C1 segment of cervical spinal cord (tissue), 14 donors: ENCODE results near the gene SMAD7.

Experiments used
- DNase-seq, 14 donors: peaks; one replicate each; lab custom pipeline; 2025; lab: John Stamatoyannopoulos, UW

SMAD7 gene, protein sequence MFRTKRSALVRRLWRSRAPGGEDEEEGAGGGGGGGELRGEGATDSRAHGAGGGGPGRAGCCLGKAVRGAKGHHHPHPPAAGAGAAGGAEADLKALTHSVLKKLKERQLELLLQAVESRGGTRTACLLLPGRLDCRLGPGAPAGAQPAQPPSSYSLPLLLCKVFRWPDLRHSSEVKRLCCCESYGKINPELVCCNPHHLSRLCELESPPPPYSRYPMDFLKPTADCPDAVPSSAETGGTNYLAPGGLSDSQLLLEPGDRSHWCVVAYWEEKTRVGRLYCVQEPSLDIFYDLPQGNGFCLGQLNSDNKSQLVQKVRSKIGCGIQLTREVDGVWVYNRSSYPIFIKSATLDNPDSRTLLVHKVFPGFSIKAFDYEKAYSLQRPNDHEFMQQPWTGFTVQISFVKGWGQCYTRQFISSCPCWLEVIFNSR

DNA sequence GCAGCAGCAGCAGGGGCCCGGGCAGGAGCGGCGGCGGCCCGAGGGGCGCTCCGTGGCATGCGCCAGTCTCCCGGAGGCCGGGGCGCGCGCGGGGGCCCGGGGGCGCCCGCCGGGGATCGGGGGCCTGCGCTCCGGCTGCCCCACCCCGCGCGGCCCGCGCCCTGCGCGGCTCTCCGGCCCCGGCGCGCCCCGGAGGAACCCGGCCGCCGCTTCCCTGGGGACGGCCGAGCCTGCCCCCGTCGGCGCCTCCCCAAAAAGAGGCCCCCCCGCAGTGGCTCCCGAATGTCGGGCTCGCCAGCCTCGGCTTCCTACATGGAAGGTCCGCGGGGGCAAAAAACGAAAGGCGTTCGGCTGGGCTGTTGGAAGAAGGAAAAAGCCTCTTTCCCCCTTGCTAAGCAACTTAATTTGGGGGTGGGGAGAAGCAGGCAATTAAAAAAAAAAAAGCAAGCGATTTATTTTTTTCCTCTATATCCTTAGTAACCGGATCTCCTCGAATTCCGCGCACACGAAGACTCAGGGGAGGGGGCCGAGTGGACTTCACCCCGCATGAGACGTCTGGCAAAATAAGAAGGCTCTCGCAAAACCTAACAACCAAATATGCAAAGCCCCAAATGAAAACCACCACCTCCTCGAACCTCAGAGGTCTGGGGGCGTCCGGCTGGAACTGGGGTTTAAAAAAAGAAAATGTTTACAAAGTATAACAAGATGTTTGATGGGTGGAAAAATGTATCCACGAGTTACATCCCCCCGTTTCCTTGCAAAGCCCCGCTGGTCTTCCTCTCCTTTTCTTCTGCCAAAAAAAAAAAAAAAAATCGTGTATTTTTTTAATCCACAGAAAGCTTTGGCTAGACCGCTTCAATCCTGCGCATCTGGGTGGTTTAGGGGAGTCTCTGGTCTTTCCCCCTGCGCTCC lies at the start of gene SMAD7:
Gene SMAD7 (minus strand): TSS at position 430 of the 912 bp plus-strand sequence. CDS start 541 bp downstream, outside the sequence.
- DNase-seq: peak in 2 of 14 donors; percentile 26 to 50

- DNase-seq: no peak
Measured at GRCh38 chr18:48999569-48999968, 48.8 kb upstream of the SMAD7 start.

- peak in 4 of 14 donors; percentile 36 to 82 (median 50) for DNase-seq
Measured at GRCh38 chr18:48997985-48998831, 47.4 kb upstream of the SMAD7 start.

- no peak for DNase-seq
Measured at GRCh38 chr18:48997681-48997984, 46.9 kb upstream of the SMAD7 start.

DNA sequence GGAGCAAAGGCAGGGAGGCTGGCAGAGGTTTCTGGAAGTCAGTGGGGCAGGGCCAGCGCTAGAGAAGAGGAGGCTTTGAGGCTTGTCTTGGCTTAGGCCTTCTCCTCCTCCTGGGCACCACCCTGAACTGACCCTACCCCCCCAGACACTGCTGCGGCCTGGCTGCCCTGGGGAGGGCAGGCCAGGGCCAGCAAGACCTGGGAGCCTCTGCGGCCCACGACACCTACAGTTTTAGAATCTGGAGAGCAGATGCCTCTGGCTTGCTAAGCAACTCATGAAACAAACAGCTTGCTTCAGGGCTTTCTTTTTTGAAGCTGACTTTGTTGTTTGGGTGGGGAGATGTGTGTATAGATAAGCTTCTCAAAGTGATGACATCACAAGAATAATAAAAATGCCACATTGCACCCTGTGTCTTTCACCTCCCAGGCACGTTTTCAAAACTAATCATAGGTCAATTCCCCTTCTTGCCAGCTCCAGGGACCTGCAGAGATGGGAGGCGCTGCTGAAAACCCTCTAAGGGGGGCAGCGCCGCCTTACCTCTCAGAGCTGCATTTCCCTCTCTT lies 46.2 kb upstream of the SMAD7 start:
- no peak for DNase-seq

- no peak for DNase-seq
Measured at GRCh38 chr18:48996041-48996440, 45.3 kb upstream of the SMAD7 start.

- DNase-seq: no peak
Measured at GRCh38 chr18:48994926-48995835, 44.4 kb upstream of the SMAD7 start.

DNA sequence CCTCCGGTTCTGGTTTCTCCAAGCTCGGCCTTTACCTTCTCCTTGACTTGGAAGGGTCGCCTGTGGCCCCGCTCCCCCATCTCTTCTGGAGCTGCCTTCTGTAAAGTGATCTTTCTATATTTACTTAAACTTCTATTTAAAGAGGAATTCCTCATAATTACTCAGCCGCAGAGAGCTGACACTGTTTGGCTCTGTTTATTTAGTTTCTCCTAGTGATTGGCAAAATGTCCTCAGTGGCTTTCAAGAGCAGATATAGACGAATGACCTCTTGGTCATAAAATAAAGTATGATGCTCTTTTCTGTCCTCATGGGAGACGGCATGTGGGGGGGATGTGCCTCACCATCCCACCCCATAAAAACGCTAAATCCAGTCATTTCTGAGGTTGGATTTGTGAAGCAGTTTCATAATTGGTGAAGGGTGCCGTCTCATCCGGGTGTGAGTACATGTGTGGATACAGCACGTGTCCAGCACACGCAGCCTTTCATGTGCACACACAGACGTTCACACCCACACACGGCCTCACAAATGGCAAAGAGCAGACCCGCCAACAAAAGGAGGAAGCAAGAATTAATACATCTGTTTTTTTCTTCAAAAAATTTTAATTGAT lies 43.4 kb upstream of the SMAD7 start:
- no peak for DNase-seq

GRCh38 chr18:48993586-48993985 lies 42.8 kb upstream of the SMAD7 start:
- no peak for DNase-seq

- DNase-seq: peak in 1 of 14 donors; percentile 25
Measured at GRCh38 chr18:48992791-48993555, 42.2 kb upstream of the SMAD7 start.

DNA sequence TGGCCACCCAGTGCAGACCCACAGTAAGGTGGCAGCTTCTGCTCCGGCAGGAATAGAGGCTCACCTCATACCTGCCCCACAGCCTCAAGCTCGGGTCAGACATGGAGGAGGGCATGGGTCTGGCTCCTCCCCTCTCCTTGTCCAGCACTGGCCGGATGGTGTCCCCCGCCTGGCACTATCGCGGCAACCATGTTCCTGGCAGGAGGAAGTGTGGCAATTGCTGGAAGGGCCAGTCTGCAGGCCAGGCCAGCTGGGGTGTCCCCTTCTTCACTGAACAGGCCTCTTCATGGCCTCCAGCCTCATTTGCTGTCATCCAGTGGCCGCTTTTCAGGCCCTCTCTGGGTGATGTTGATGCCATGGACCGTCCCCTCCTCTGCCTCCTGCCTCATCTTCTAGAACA lies 41.4 kb upstream of the SMAD7 start:
- DNase-seq: no peak

GRCh38 chr18:48991676-48992075 lies 40.9 kb upstream of the SMAD7 start:
- DNase-seq: no peak

DNA sequence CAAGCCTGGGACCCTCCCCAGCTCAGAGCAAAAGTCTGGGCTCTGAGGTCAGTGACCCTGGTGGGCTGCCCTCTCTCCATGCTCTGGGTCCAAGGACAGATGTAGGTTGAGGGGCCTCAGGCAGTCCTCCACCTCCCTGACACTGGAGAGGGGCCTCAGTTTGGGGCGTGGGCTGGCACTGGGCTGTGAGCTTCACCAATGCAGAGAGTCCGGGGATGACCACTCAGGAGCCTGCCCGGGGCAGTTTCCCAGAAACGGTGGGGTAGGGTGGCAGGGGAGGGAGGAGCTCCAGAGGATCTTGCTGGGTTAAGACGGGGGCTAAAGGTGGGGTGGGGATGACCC lies 40.5 kb upstream of the SMAD7 start:
- no peak for DNase-seq

DNA sequence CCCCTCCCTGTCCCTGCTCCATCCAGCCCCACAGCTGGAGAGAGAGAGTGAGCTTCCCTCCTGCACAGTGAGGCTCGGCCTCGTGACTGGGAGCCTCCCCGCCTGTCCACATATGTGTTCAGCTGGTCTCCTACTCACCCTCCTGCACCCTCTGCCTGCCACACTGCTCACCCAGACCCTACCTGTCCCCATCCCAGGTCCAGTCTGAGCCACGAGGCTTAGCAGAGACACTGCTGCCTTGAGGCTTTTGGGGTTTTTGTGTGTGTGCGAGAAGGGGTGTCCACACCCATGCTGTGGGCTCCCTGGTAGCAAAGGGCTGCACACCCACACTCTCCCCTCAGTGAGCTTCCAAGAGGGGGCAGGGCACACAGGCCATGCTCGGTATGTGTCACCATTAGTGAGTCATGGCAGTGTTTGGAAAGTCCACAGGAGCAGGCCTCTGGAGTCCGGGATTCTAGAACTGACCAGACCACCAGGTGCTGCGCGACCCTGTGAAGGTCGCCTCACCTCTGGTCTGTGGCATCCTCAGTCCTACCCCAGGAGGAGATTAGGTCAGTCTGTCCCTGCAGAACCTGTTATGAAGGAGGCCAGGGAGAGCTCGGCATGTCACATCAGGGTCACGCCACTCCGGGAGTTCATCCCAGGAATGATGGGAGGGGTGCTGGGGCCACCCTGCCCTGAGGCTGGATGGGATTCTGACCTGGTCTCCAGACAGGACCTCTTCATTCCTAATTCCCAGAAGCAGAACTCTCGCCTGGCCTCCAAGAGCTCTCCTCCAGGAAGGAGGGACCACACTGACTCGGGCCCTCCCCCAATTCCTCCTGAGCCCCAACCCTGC lies 39.9 kb upstream of the SMAD7 start:
- no peak for DNase-seq

DNA sequence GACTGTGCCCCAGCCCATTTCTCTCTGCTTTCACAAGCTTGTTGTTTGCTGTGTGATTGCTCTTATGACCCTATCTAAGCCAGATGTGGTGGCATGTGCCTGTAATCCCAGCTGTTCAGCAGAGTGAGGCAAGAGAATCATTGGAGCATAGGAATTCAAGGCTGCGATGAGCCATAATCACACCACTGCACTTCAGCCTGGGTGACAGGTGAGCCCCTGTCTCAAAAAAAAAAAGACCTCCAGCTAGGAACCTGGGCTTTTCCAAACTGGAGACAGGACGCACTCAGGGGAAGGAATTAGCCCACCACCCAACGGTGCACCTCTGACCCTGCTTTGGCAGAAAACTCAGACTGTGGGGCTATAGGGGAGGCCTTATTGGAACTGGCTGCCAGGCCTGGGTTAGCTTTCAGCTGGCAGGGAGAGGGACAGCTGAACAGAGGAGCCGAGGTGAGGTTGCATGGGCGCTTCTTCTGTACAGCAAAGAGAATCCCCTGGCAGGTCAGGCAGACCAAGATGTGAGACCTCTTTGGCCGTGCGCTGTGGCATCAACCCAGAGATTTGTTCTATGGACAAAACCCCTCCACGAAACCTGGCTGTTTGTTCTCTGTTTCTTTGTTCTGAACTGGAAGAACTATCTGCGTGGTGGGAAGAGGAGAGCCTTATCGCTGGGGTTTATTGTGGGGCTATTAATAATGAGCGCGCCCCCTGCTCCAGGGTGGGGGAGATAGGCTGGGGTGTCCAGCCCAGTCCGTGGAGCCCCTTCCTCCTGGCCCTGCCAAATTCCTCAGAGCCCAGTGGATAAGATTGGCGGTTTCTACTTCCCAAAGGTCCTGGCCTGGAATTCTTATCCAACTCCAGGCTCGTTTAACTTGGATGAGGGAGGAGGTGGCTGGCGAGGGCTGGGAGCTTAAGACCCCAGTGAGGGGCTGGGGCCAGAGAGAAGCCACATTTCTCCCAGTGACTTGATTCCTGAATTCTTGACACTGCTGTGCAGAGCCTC lies 38.8 kb upstream of the SMAD7 start:
- DNase-seq: no peak

GRCh38 chr18:48988508-48989303 lies 37.9 kb upstream of the SMAD7 start:
- DNase-seq: no peak
